GM12872 (cell line): ENCODE measurements around the gene SKP2.

Experiments used
- TF ChIP-seq, protein P1 (sequence below): IDR thresholded peaks from 3 replicates; pipeline ENCODE4 v1.5.1; 2011; ENCODE audit warnings: low read depth, mild to moderate bottlenecking, low read length, moderate library complexity; ENCODE audit not compliant: insufficient read depth

The SKP2 gene

DNA sequence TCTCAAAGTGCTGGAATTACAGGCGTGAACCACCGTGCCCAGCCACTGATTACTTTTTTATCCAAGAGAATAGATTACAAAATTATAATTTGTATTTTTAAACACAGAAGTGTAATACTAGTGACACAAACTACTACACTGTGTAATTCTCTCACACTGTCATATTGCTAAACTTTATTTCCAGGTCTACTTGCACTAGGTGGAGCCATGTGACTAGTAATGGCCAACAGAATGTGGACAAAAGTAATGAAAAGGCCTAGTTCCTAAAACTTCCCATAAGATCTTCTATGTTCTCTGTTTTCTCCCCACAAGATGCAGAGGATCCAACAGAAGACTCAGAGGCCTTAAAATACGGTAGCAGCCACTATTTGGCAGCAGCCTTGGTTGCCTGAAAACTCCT, 62.5 kb downstream of the SKP2 start:
- TF ChIP-seq, protein P1, sequence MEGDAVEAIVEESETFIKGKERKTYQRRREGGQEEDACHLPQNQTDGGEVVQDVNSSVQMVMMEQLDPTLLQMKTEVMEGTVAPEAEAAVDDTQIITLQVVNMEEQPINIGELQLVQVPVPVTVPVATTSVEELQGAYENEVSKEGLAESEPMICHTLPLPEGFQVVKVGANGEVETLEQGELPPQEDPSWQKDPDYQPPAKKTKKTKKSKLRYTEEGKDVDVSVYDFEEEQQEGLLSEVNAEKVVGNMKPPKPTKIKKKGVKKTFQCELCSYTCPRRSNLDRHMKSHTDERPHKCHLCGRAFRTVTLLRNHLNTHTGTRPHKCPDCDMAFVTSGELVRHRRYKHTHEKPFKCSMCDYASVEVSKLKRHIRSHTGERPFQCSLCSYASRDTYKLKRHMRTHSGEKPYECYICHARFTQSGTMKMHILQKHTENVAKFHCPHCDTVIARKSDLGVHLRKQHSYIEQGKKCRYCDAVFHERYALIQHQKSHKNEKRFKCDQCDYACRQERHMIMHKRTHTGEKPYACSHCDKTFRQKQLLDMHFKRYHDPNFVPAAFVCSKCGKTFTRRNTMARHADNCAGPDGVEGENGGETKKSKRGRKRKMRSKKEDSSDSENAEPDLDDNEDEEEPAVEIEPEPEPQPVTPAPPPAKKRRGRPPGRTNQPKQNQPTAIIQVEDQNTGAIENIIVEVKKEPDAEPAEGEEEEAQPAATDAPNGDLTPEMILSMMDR, result no peak

DNA sequence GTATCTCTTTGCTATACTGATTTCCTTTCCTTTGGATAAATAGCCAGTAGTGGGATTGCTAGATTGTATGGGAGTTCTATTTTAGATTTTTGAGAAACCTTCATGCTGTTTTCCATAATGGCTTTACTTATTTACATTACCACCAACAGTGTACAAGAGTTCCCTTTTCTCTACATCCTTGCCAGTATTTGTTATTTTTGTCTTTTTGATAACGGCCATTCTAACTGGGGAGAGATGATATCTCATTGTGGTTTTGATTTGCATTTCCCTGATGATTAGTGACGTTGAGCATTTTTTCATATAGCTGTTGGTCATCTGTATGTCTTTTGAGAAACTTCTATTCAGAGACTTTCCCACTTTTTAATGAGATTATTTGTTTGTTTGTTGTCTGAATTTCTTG, 64.0 kb downstream of the SKP2 start:
- TF ChIP-seq, protein P1, result no peak

DNA sequence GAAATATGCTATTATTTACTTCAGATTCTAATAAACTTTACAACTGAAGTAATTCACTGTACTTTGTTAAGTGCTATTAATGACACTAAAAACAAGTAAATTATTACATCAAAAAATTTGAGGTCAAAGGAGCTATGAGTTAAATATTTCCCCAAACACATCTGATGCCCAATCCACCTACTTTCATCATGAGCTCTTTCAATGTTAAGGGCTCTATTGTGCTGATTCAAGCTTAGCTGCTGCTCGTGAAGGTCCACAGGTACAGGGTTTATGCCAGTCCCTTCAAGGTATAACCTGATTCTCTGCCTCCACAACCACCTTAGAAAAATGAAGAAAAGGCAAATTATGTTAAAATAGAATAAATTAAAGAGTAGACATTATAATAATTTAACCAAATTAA, 65.7 kb downstream of the SKP2 start:
- TF ChIP-seq, protein P1, result no peak

DNA sequence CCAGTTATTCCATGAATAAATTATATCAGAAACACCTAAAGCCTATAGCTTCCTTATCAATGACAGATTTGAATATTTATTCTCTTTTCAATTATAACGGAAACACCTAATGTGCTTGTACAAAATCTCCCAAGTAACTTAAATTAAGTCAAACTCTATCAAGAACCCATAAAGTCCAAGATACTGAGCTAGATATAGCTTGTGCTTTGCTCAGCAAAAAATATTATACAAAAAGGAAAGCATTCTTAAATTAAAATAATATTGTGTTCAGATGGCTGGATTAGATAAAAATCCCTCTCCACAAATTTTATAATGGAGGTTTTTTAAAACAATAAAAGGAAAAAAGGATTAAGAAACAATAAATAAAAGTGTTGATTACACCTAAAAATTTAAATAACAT, 66.1 kb downstream of the SKP2 start:
- TF ChIP-seq, protein P1, result no peak

DNA sequence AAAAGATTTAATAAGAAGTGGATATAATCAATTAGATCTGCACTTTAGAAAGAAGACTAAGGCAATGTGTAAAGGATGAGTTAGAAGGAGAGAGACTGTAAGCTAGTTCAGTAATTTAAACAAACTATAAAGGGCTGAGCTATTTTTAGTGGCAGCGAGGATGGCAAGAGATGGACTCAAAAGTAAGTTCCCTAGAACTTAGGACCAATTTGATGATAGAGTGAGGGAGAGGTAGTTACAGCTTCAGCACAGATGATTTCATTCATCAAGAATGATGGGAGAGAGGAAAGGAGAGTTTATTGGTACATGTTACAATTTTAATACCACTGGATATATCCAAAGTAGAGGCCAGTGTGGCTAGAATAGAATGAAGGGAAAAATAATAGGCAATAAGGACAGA, 70.7 kb downstream of the SKP2 start:
- TF ChIP-seq, protein P1, result no peak

DNA sequence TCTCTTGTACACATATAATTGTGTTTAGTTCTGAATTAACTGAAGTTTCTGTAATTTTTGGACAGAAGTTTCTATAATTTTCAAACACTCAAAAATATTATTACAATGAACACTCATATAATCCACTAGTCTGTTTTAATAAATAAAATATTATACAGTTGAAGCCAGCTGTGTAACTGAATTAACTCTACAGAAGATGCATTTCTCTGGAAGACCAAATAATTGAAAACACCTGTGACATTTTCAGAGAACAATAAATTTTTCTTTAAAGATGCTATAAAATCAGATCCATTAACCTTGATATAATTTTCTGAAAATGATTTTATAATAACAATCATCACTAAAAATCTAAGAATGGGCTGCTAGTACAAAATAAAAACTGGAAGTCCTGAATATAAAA, 75.1 kb downstream of the SKP2 start:
- TF ChIP-seq, protein P1, result no peak

DNA sequence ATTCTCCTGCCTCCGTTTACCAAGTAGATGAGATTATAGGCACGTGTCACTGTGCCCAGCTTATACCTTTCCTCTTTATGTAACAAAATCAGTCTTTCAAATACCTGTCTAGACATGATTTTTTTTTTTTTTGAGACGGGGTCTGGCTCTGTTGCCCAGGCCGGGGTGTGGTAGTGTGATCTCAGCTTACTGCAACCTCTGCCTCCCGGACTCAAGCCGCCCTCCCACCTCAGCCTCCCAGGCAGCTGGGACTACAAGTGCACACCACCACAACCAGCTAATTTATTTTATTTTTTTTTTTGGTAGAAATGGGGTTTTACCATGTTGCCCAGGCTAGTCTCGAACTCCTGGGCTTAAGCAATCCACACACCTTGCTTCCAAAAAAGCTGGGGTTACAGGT, 76.6 kb downstream of the SKP2 start:
- TF ChIP-seq, protein P1, result no peak

DNA sequence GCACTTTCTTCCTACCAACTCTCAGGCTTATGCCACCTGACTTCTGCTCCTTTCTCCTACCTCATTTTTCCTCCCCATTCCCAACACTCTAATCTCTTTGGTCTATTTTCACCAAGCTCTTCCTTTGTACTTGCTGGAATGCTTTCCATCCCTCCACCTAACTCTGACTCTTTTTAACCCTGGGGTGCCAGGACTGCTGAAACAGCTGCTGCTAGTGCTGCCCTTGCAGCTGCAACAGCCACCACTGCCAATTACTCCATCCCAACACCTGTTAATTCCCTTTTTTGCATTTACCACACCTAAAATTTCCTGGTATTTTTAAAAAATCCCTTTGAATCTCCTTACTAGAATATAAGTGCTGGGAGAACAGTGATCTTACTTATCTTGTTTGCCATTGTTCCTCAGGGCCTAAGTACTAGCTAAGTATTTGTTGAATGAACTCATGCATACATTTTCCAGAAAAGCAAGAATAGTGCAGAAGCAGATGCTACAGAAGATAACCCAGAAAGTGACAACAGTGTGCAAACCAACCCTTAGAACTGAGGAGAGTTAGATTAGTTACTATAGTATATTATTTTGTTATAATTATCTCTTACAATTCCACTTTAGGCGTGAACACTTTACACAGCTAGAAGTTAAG, 78.4 kb downstream of the SKP2 start:
- TF ChIP-seq, protein P1, result no peak
